ENCODE data around the gene IGF1.

IGF1 gene

GRCh38 chr12:102497743-102498142 lies 17.4 kb upstream of the IGF1 start:
- DNase-seq (ENCODE audit: low read depth, low spot score) = no peak

- no peak for DNase-seq (ENCODE audit: low read depth, low spot score)
These were observed 16.2 kb upstream of the IGF1 start for GRCh38 chr12:102496591-102496990.

- DNase-seq (ENCODE audit: low read depth, low spot score) = no peak
These were observed 6.9 kb upstream of the IGF1 start for GRCh38 chr12:102487226-102487625.

GRCh38 chr12:102486153-102486552 lies 5.8 kb upstream of the IGF1 start:
- no peak for DNase-seq (ENCODE audit: low read depth, low spot score)

GRCh38 chr12:102484428-102484958 lies 4.1 kb upstream of the IGF1 start:
- DNase-seq (ENCODE audit: low read depth, low spot score) = peak; percentile 5

GRCh38 chr12:102484017-102484416 lies 3.7 kb upstream of the IGF1 start:
- no peak for DNase-seq (ENCODE audit: low read depth, low spot score)

- no peak for DNase-seq (ENCODE audit: low read depth, low spot score)
These were observed 3.1 kb upstream of the IGF1 start for GRCh38 chr12:102483466-102483865.

- no peak for DNase-seq (ENCODE audit: low read depth, low spot score)
These were observed 1.5 kb upstream of the IGF1 start for GRCh38 chr12:102481705-102482425.

GRCh38 chr12:102479939-102480338 lies 424 bp downstream of the IGF1 start:
- DNase-seq (ENCODE audit: low read depth, low spot score) = no peak

GRCh38 chr12:102479099-102479885 lies 1.1 kb downstream of the IGF1 start:
- DNase-seq (ENCODE audit: low read depth, low spot score) = no peak

- peak; percentile 33 for DNase-seq (ENCODE audit: low read depth, low spot score)
These were observed 1.8 kb downstream of the IGF1 start for GRCh38 chr12:102478405-102479098.

GRCh38 chr12:102475355-102475754 lies 5.0 kb downstream of the IGF1 start:
- DNase-seq (ENCODE audit: low read depth, low spot score) = no peak

- DNase-seq (ENCODE audit: low read depth, low spot score) = no peak
These were observed 5.8 kb downstream of the IGF1 start for GRCh38 chr12:102474438-102475064.

GRCh38 chr12:102472496-102472895 lies 7.9 kb downstream of the IGF1 start:
- DNase-seq (ENCODE audit: low read depth, low spot score) = no peak

- no peak for DNase-seq (ENCODE audit: low read depth, low spot score)
These were observed 8.8 kb downstream of the IGF1 start for GRCh38 chr12:102471556-102471955.

GRCh38 chr12:102470945-102471344 lies 9.4 kb downstream of the IGF1 start:
- no peak for DNase-seq (ENCODE audit: low read depth, low spot score)

- DNase-seq (ENCODE audit: low read depth, low spot score) = no peak
These were observed 12.0 kb downstream of the IGF1 start for GRCh38 chr12:102468261-102468915.

- no peak for DNase-seq (ENCODE audit: low read depth, low spot score)
These were observed 14.4 kb downstream of the IGF1 start for GRCh38 chr12:102465762-102466560.

GRCh38 chr12:102463659-102464249 lies 16.6 kb downstream of the IGF1 start:
- no peak for DNase-seq (ENCODE audit: low read depth, low spot score)

Data from iPS DF 19.7 (cell line).